H1 (cell line): Measurements from ENCODE around the gene SPACA4. TPM values are rescaled to one million over a fixed set of nuclear protein-coding genes. Genes with fewer than 3 reads are reported as not detected.

ENCODE experiments used
- CTCF ChIA-PET: fragments of 300-600 bp; sonication (Branson Sonifier 250); formaldehyde crosslinking; loops from one replicate; lab custom pipeline; 2021; ENCODE audit not compliant: partially characterized antibody; lab: Charles Lee
- POLR2A ChIA-PET: fragments of 300-600 bp; sonication (Branson Sonifier 250); formaldehyde crosslinking; loops from one replicate; lab custom pipeline; 2021; ENCODE audit warnings: inconsistent platforms; ENCODE audit not compliant: partially characterized antibody; lab: Charles Lee
- DNase-seq, 2 experiments: peaks; one replicate each; pipeline versions ENCODE4 v3.0.0 to v3.0.0-alpha.2; 2010 to 2022; ENCODE audit warnings: low spot score in 2 of 2, low read depth in 1 of 2, mixed read lengths in 1 of 2
- FAIRE-seq: peaks from 2 replicates; lab custom pipeline; 2011; peaks lifted over from hg19 to GRCh38; lab: Jason Lieb, UNC
- H2AFZ ChIP-seq: 2 replicates; pipeline ENCODE4 v1.8.1; 2012; ENCODE audit warnings: low read length, inconsistent platforms
- H2AK5ac ChIP-seq: 2 replicates; pipeline ENCODE4 v1.6.1; 2013; ENCODE audit warnings: low read depth, low read length
- H2BK120ac ChIP-seq: replicated peaks from 2 replicates; pipeline ENCODE3; 2013; ENCODE audit warnings: low read depth, low read length, inconsistent platforms
- H2BK12ac ChIP-seq: 2 replicates; pipeline ENCODE4 v1.6.1; 2013; ENCODE audit warnings: low read depth, low read length
- H2BK15ac ChIP-seq: 2 replicates; pipeline ENCODE4 v1.6.1; 2013; ENCODE audit warnings: low read length
- H2BK20ac ChIP-seq: 2 replicates; pipeline ENCODE4 v1.6.1; 2013; ENCODE audit warnings: low read length
- H2BK5ac ChIP-seq: 2 replicates; pipeline ENCODE4 v1.6.1; 2013; ENCODE audit warnings: low read depth, low read length
- H3K14ac ChIP-seq: 2 replicates; pipeline ENCODE4 v1.6.1; 2013; ENCODE audit warnings: inconsistent platforms; ENCODE audit not compliant: insufficient read length
- H3K18ac ChIP-seq: 2 replicates; pipeline ENCODE4 v1.6.1; 2013; ENCODE audit warnings: low read length; ENCODE audit errors: extremely low read depth
- H3K23ac ChIP-seq: 2 replicates; pipeline ENCODE4 v1.6.1; 2013; ENCODE audit warnings: inconsistent platforms; ENCODE audit not compliant: insufficient read length
- H3K23me2 ChIP-seq: 2 replicates; pipeline ENCODE4 v1.6.1; 2013; ENCODE audit warnings: low read depth, low read length
- H3K27ac ChIP-seq: 2 replicates; pipeline ENCODE4 v1.6.1; 2011; ENCODE audit warnings: low read depth, low read length, inconsistent platforms
- H3K27me3 ChIP-seq, 4 experiments: replicated peaks in 1 of 4; 1 replicate in 1 of 4; 2 replicates in 3 of 4; pipeline versions ENCODE4 v1.6.1 to v1.8.1; 2011 to 2013; ENCODE audit warnings: low read length in 3 of 4, mild to moderate bottlenecking in 3 of 4, inconsistent platforms in 2 of 4, mixed read lengths in 2 of 4, moderate library complexity in 1 of 4; ENCODE audit not compliant: control insufficient read depth in 3 of 4, insufficient read depth in 3 of 4; ENCODE audit errors: extremely low read depth in 1 of 4
- H3K36me3 ChIP-seq, 4 experiments: 2 replicates each; pipeline versions ENCODE4 v1.6.1 to v1.8.1; 2011 to 2013; ENCODE audit warnings: mild to moderate bottlenecking in 4 of 4, low read length in 3 of 4, moderate library complexity in 2 of 4, control low read depth in 1 of 4, inconsistent platforms in 1 of 4; ENCODE audit not compliant: insufficient read depth in 4 of 4, control insufficient read depth in 2 of 4
- H3K4ac ChIP-seq: replicated peaks from 2 replicates; pipeline ENCODE3; 2013; ENCODE audit warnings: low read length, low read depth, mixed read lengths, inconsistent platforms; ENCODE audit not compliant: insufficient read length
- H3K4me1 ChIP-seq, 4 experiments: replicated peaks in 1 of 4; 1 replicate in 1 of 4; 2 replicates in 3 of 4; pipeline versions ENCODE4 v1.6.1 to v1.8.1; 2011 to 2013; ENCODE audit warnings: low read length in 3 of 4, inconsistent platforms in 2 of 4, mixed read lengths in 1 of 4; ENCODE audit not compliant: insufficient read depth in 4 of 4, control insufficient read depth in 3 of 4
- H3K4me2 ChIP-seq, 2 experiments: 2 replicates each; pipeline versions ENCODE4 v1.6.1 to v1.8.1; 2011 to 2013; ENCODE audit warnings: low read depth in 2 of 2, low read length in 2 of 2, control low read depth in 1 of 2, inconsistent platforms in 1 of 2, mild to moderate bottlenecking in 1 of 2; ENCODE audit not compliant: insufficient read depth in 1 of 2
- H3K4me3 ChIP-seq, 4 experiments: fragments of 200-600, 300-600 bp in 1 of 4; sonication (generic), shearing (Covaris generic), sonication (Bioruptor Twin) in 1 of 4; 2 replicates each; pipeline versions ENCODE4 v1.5.1 to v1.8.1; 2011 to 2016; ENCODE audit warnings: low read length in 4 of 4, low read depth in 3 of 4, control low read depth in 2 of 4, inconsistent platforms in 2 of 4, mild to moderate bottlenecking in 2 of 4, mixed read lengths in 1 of 4, moderate library complexity in 1 of 4; ENCODE audit not compliant: insufficient read depth in 2 of 4; ENCODE audit errors: extremely low read depth in 1 of 4
- H3K56ac ChIP-seq: replicated peaks from 2 replicates; pipeline ENCODE3; 2013; ENCODE audit warnings: low read depth, mild to moderate bottlenecking, mixed read lengths, low read length, inconsistent platforms; ENCODE audit not compliant: insufficient read length
- H3K79me1 ChIP-seq: 2 replicates; pipeline ENCODE4 v1.6.1; 2013; ENCODE audit warnings: low read depth, low read length, control low read depth
- H3K79me2 ChIP-seq, 2 experiments: 2 replicates each; pipeline versions ENCODE4 v1.6.1 to v1.8.1; 2012 to 2013; ENCODE audit warnings: low read length in 2 of 2, mild to moderate bottlenecking in 2 of 2, inconsistent platforms in 1 of 2; ENCODE audit not compliant: insufficient read depth in 2 of 2, control insufficient read depth in 1 of 2
- H3K9ac ChIP-seq, 4 experiments: replicated peaks in 1 of 4; 1 replicate in 1 of 4; 2 replicates in 3 of 4; pipeline versions ENCODE4 v1.6.1 to v1.8.1; 2011 to 2013; ENCODE audit warnings: low read depth in 3 of 4, low read length in 3 of 4, control low read depth in 2 of 4, mild to moderate bottlenecking in 2 of 4, moderate library complexity in 2 of 4, inconsistent platforms in 1 of 4; ENCODE audit errors: extremely low read depth in 1 of 4
- H3K9me3 ChIP-seq, 2 experiments: 2 replicates each; pipeline versions ENCODE4 v1.6.1 to v1.8.1; 2012 to 2013; ENCODE audit warnings: mild to moderate bottlenecking in 2 of 2, moderate library complexity in 2 of 2, control low read depth in 1 of 2, inconsistent platforms in 1 of 2, low read depth in 1 of 2, low read length in 1 of 2, mixed read lengths in 1 of 2; ENCODE audit not compliant: insufficient read depth in 2 of 2
- H4K20me1 ChIP-seq, 2 experiments: replicated peaks in 1 of 2; 2 replicates each; pipeline versions ENCODE3 to v1.8.1; 2011 to 2013; ENCODE audit warnings: inconsistent platforms in 2 of 2, low read length in 2 of 2, mild to moderate bottlenecking in 1 of 2; ENCODE audit not compliant: insufficient read depth in 2 of 2, control insufficient read depth in 1 of 2
- H4K5ac ChIP-seq: 2 replicates; pipeline ENCODE4 v1.6.1; 2013; ENCODE audit warnings: low read length, low read depth, mixed read lengths, inconsistent platforms; ENCODE audit not compliant: insufficient read length
- H4K8ac ChIP-seq: 2 replicates; pipeline ENCODE4 v1.8.0; 2013; ENCODE audit warnings: mild to moderate bottlenecking, moderate library complexity, low read length, inconsistent platforms; ENCODE audit not compliant: insufficient read depth; ENCODE audit errors: extremely low read depth
- H4K91ac ChIP-seq: replicated peaks from 2 replicates; pipeline ENCODE3; 2013; ENCODE audit warnings: low read length, mixed read lengths, inconsistent platforms; ENCODE audit not compliant: insufficient read length
- ASH2L ChIP-seq: fragments of 200-600, 300-600 bp; sonication (generic); IDR thresholded peaks from one replicate; pipeline ENCODE4 v1.7.1; 2017; ENCODE audit warnings: low read length
- BACH1 ChIP-seq: IDR thresholded peaks from 2 replicates; pipeline ENCODE4 v1.6.1; 2012; ENCODE audit warnings: low read length, improper control_type of control experiment
- CTBP2 ChIP-seq: IDR thresholded peaks from 2 replicates; pipeline ENCODE4 v1.7.0; 2011; ENCODE audit warnings: borderline replicate concordance, mild to moderate bottlenecking, moderate library complexity, mixed read lengths, low read length; ENCODE audit not compliant: insufficient read depth, insufficient read length
- EP300 ChIP-seq, 2 experiments: IDR thresholded peaks; 1 replicate in 1 of 2; 2 replicates in 1 of 2; pipeline ENCODE4 v1.6.1; 2011 to 2012; ENCODE audit warnings: low read depth in 2 of 2, low read length in 2 of 2, mild to moderate bottlenecking in 2 of 2, borderline replicate concordance in 1 of 2, inconsistent platforms in 1 of 2, moderate library complexity in 1 of 2
- FOSL1 ChIP-seq: IDR thresholded peaks from 2 replicates; pipeline ENCODE4 v1.6.1; 2011; ENCODE audit warnings: mild to moderate bottlenecking, low read depth, low read length, moderate library complexity; ENCODE audit not compliant: insufficient read depth
- JUND ChIP-seq: IDR thresholded peaks from 2 replicates; pipeline ENCODE4 v1.6.1; 2011; ENCODE audit warnings: mild to moderate bottlenecking, improper control_type of control experiment, low read length
- RBBP5 ChIP-seq: IDR thresholded peaks from 2 replicates; pipeline ENCODE4 v1.7.1; 2012; ENCODE audit warnings: low read depth, mild to moderate bottlenecking, inconsistent platforms, low read length, moderate library complexity, borderline replicate concordance
- SIN3A ChIP-seq, 2 experiments: IDR thresholded peaks in 1 of 2; conservative IDR thresholded peaks in 1 of 2; 2 replicates each; pipeline ENCODE4 v1.6.1; 2011 to 2012; ENCODE audit warnings: low read length in 2 of 2, improper control_type of control experiment in 1 of 2, low read depth in 1 of 2, mild to moderate bottlenecking in 1 of 2
- SIRT6 ChIP-seq: IDR thresholded peaks from one replicate; pipeline ENCODE4 v1.7.1; 2012; ENCODE audit warnings: low read length, inconsistent platforms
- SP2 ChIP-seq: IDR thresholded peaks from 2 replicates; pipeline ENCODE4 v1.6.1; 2012; ENCODE audit warnings: mild to moderate bottlenecking, low read length, inconsistent platforms
- SRF ChIP-seq: IDR thresholded peaks from 2 replicates; pipeline ENCODE4 v1.6.1; 2011; ENCODE audit warnings: mild to moderate bottlenecking, low read depth, low read length, moderate library complexity
- YY1 ChIP-seq: IDR thresholded peaks from 2 replicates; pipeline ENCODE4 v1.6.1; 2011; ENCODE audit warnings: low read depth, mild to moderate bottlenecking, low read length
- polyA plus RNA-seq, 7 experiments: library from polyadenylated mRNA; depleted of rRNA in 3 of 7; stranded (reverse) in 5 of 7; unstranded in 2 of 7; fragments of >200 nt in 5 of 7; fragments of 200-250 nt in 2 of 7; gene quantifications; 1 replicate in 5 of 7; 2 replicates in 1 of 7; 4 replicates in 1 of 7; pipeline versions ENCODE4 v1.2.1 to v1.2.3, GENCODE V29; 2011 to 2013; ENCODE audit warnings: missing spikeins in 2 of 7, mixed read lengths in 2 of 7
- total RNA-seq: library from RNA; stranded (reverse); fragmentation: NEBNext Ultra II Directional; extraction: Animal tissue kit (Norgen Biotek cat#: 25700); gene quantifications from 2 replicates; pipeline ENCODE4 v1.2.1, GENCODE V29; 2021
- TF ChIP-seq, protein P1 (sequence below): IDR thresholded peaks from 2 replicates; pipeline ENCODE4 v1.6.1; 2012; ENCODE audit warnings: inconsistent platforms

The SPACA4 gene
- total and polyA plus RNA-seq, 2 of the 8 experiments (the other 6 are each of a cell fraction or from before 2014, with no cell fraction given) = not detected

DNA sequence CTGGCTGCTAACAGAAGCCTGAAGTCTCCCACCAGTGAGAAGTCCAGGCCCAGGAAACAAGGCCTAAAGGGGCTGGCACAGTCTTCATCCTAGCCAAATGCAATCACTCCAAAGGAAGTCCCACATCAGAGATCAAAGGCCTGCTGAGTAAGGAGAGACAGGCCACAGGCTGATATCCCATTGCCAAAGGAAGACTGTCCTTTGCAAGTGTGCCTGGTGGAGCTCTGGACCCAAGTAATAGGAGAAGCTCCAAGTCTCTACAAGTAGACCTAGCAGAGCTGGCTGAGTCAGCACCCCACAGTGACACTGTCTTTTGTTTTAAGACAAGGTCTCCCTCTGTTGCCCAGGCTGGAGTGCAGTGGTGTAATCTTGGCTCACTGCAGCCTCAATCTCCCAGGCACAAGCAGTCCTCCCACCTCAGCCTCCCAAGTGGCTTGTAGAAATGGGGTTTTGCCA is 26.2 kb downstream of the SPACA4 start:
- no peak overlapping the region for H3K56ac ChIP-seq
- H2BK20ac ChIP-seq = no peak overlapping the region
- no peak overlapping the region for H2AK5ac ChIP-seq
- H2BK12ac ChIP-seq = no peak overlapping the region
- 0 out of 8 replicates have a peak, but pooled peaks cover 0 to 5% (median 0%) of the 10 kb centered on the region in 4 experiments for H3K36me3 ChIP-seq
- DNase-seq (no peak), FAIRE-seq (no peak)
- peaks cover 0 to 2% (median 0%) of the 10 kb centered on the region in 4 experiments; a peak in 2 of 7 replicates for H3K27me3 ChIP-seq
- no peaks in the 10 kb centered on the region for H3K79me2 ChIP-seq
- H3K4me2 ChIP-seq = no peak overlapping the region
- H2BK15ac ChIP-seq = 0 out of 2 replicates have a peak overlapping the region, but pooled peaks have one; percentile 21
- H3K23me2 ChIP-seq = peaks cover 26% of the 10 kb centered on the region
- peaks cover 0 to 8% of the 10 kb centered on the region in 2 experiments for H4K20me1 ChIP-seq
- no peaks in the 10 kb centered on the region for H3K79me1 ChIP-seq
- H2AFZ ChIP-seq = no peak overlapping the region
- H4K8ac ChIP-seq = no peak overlapping the region
- H3K27ac ChIP-seq = no peak overlapping the region
- H3K23ac ChIP-seq = no peak overlapping the region
- no peaks in the 10 kb centered on the region for H3K9me3 ChIP-seq
- no peak overlapping the region for H3K9ac ChIP-seq
- H3K4me1 ChIP-seq = peaks cover 4 to 29% (median 22%) of the 10 kb centered on the region in 4 experiments
- no peak overlapping the region for H4K5ac ChIP-seq
- ChIA-PET CTCF (interaction anchor here (0.8 to 1.9 kb wide), 7 partner anchors 11 to 210 kb away, joined by 3 to 7 read pairs (median 3); partner anchors contain the start of gene CA11), POLR2A (interaction anchor here (0.8 to 30.9 kb wide), 4 partner anchors 13 to 277 kb away, joined by 3 to 788 read pairs (median 7); partner anchors contain the start of genes CA11, FAM83E, RPL18 and SPACA4)
- no peak overlapping the region for H3K4me3 ChIP-seq
- H3K18ac ChIP-seq = no peak overlapping the region
- no peak overlapping the region for H3K4ac ChIP-seq
- H2BK5ac ChIP-seq = no peak overlapping the region
- H2BK120ac ChIP-seq = no peak overlapping the region
- no peak overlapping the region for H4K91ac ChIP-seq
- no peak overlapping the region for H3K14ac ChIP-seq
- TF ChIP-seq FOSL1 (no peak), SIN3A (conservative IDR thresholded peaks at IDR 0.05 in 1 of 2, IDR thresholded peaks at IDR 0.05 in 1 of 2; ENCODE audit: low read depth in 1 of 2, low read length in 2 of 2) (no peak), BACH1 (no peak), JUND (no peak), RBBP5 (no peak), YY1 (no peak), SRF (no peak), CTBP2 (no peak), EP300 (IDR thresholded peaks at IDR 0.05; ENCODE audit: borderline replicate concordance in 1 of 2, low read depth in 2 of 2, low read length in 2 of 2) (no peak), SP2 (no peak), SIRT6 (no peak), ASH2L (no peak)
- TF ChIP-seq, protein P1, sequence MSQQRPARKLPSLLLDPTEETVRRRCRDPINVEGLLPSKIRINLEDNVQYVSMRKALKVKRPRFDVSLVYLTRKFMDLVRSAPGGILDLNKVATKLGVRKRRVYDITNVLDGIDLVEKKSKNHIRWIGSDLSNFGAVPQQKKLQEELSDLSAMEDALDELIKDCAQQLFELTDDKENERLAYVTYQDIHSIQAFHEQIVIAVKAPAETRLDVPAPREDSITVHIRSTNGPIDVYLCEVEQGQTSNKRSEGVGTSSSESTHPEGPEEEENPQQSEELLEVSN = no peak
